Midbrain (tissue), 1 donor: ENCODE data around the gene CDH8.
"Not testable (repeated sequence)": the region's sequence is repeated elsewhere in the genome, so short reads cannot be mapped to it uniquely, and the experiment has no call there.

ENCODE experiments used
- DNase-seq: peaks from one replicate; lab custom pipeline; 2025; lab: John Stamatoyannopoulos, UW

Gene CDH8

DNA sequence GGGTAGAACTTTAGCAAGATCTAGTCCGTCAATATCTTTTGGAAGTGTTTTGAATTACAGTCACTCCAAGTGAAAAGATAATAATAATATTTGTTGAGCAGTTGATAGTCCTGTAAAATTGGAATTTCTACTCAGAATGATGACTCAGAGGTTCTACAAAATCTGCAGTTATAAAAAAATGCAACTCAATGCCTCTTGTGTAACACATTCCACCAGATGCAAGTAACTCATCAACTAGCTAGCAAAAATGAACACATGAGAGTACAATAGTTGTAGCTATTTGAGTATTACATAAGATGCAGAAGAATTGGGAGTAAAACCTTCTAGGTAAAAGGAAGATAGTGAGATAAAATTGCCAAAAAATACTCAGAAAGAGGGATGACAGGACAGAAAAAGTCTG, 177.2 kb downstream of the CDH8 start:
- DNase-seq = no peak

DNA sequence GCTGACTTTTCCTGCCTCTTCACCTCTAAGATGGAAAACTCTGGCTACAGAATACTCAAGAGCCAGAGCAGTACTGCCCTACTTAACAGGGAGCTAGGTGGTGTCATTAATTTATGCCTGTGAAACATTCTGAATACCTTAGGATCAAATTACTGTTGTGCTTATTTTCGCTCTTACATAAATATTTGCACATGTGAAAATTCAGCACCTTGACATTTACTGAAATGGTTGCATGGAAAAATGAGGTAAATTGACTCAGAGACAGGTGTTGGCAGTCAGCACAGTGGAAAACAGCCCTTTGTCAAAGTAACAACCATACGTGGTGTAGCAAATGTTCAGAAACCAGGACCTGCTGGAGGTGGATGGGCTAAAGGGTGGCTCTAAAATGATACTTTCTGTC, 193.6 kb downstream of the CDH8 start:
- no peak for DNase-seq

DNA sequence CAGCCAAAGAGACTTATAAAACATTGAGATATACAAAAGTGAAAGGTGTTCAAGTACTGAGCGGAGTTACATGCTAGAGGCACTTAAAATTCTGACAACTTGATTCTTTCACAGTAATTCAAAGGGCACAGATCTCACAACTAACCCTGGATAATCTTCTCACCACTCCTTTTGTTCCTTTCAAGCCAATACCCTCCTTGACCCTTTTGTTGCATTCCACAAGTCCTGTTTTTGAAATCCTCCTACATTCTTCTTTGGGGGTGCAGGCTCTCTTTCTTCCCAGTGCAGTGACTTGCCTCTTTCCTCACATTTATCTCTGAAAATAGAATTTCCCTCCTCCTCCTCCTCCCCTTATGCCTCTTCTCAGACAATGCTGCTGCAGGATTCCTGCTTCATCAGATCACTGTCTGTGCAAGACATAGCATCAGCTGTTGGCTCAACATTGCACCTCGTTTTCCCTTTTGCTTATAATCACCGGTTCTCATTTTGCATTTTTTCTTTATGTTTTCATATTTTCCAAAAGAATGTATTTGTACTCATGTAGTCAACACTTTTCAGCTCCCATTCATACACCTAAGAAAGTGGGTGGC, 199.3 kb downstream of the CDH8 start:
- DNase-seq = no peak

DNA sequence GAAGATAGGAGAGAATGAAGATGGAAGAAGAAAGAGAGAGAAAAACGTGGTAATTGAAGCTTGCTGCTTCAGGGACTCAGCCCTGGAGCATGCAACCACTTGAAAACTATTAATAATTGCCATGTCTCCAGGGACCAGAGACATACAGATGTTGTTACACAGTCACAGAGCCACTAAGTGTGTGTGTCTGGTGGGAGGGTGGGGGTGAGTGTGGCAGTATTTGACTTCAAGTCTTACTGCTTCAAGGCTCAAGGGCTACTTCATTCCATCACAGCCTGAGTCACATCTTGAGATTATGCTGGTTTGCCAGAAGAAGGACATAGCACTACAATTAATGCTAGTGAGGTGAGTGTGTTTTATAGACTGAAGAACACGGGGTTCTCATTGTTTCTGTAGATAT, 202.2 kb downstream of the CDH8 start:
- DNase-seq = no peak

DNA sequence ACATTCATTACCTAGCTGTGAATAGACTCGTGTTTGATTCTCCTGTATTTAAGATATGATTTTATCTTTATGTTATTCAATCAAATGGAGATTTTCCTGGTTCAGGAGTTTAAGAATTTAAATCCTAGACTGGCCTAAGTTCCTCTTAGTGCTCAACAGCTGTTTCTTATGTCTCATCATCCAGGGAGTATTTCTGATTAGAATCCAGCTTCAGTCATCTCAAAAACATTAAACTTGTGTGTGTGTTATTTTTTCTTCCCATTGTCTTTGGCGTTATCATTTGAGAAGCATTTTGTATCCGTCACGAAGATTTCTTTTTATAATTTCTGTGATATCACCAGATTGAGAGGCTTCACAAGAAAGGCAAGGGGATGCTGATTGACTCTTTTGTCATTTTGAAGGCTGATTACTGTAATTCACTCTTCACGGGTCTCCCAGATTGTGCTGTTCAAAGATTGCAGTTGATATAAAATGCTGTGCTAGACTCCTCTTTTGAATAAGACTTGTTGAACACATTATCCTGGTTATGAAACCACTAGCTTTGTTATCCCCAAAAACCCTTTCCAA, 204.8 kb downstream of the CDH8 start:
- no peak for DNase-seq

DNA sequence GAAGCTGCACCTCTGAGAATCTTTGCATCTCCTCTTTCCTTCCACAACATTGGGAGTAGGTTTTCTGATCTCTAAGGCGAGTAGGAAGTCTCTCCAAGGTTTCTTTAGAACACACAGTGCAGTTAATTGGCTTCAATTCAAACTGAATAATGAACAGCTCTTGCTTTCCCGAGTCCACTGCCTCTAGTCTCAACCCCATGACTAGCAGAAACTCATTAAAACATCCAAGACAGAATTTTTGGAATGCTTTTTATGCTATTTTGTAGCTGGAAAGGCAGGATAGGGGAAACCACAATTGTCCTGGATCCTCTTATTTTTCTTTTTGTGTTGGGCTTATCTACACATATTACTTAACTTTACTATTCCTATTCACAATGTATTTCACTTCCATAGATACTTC, 206.6 kb downstream of the CDH8 start:
- no peak for DNase-seq

DNA sequence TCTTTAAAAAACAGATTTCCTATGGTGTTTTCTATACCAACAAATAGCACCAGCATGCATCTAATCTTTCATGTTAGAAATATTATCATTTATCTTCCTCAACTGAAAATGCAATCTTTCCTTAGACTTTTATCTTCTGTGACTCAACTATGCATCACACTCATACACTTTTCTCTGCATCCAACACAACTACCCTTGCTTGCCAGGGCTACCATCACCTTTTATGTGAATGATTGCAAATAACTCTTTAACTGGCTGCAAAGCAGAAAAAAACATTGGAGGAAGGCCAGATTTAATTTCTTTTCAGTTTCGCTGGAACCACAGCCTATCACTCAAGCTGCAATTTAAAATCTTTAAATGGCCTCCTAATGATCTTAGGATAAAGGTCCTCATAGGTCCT, 212.9 kb downstream of the CDH8 start:
- no peak for DNase-seq

DNA sequence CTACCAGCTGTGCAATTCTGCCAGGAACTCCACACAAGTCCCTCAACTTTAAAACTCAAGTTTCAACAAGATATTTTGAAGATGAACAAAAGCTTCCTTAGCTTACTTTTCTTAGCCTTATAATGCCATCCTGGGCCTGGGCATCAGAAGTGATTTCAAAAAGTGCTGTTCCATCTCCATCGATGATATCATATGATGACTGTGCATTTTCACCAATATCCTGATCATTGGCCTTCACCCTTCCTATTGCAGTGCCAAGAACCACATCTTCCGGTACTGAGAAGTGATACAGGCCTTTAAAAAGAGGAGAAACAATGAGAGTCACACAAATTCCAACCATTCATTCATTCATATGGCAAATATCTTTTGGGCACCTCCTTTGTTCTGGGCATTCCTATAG, 215.4 kb downstream of the CDH8 start:
- no peak for DNase-seq

DNA sequence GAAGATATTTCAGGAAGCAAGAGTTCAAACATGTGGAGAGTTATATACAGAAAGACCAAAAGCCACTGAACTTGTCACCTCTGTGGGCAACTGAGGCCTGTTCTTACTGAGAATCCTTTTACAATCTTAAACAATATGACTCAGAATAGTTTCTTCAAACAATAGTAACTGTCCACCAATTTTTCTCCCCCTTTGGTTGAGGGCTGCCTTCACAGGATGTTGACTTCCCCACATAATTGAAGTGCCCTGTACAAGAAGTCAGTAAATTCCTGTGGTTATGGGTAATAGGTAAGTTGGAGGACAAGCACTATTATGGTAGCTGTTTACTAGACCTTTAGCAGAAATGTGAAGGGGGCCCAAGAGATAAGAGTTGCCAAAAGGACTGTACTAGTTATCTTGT, 215.8 kb downstream of the CDH8 start:
- DNase-seq = no peak

DNA sequence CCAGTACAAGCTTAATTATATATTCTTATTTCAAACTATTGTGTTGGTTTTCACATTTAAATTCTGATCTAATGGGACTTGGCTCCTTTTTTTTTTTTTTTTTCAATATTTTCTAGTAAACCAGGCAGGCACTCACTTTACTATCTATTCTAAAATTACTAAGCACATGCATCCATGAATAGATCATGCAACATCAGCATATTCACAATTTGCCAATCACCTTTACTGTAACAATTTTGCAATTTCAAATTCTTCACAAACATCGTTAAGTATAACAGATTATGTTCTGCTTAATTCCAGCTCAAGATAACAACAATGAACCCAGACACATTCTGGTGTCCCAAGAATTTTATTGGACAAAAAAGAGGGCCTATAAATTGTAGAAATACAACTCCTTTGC, 217.4 kb downstream of the CDH8 start:
- no peak for DNase-seq

DNA sequence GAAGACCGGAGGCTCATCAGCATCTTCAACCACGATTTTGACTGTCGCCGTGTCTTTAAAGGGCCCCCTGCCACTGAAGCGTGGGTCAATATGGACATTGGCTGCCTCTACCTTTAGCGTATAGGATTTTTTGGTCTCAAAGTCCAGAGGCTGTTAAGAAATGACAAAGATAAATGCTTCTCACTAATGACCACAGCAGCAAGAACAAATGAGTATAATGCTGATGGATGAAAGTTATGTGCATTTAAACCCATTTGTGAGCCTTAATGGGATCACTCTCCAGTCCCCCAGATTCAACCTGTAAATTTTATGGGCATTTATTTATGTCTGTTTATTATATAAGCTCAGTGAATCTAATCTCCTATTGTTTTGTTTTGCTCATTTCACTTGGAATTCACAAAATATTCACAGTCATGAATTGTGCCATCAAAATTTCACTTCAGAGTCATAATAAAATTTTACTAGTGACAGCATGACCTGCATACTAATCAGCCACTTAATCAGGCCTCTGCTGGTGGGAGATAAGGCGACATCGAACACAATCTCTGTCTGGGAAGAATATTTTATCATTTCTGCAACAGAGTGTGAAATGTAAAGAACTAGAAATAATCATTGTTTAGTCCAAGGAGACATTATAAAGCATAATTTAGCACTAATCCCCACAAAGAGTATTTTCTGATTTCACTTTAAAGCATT, 218.5 kb downstream of the CDH8 start:
- no peak for DNase-seq

DNA sequence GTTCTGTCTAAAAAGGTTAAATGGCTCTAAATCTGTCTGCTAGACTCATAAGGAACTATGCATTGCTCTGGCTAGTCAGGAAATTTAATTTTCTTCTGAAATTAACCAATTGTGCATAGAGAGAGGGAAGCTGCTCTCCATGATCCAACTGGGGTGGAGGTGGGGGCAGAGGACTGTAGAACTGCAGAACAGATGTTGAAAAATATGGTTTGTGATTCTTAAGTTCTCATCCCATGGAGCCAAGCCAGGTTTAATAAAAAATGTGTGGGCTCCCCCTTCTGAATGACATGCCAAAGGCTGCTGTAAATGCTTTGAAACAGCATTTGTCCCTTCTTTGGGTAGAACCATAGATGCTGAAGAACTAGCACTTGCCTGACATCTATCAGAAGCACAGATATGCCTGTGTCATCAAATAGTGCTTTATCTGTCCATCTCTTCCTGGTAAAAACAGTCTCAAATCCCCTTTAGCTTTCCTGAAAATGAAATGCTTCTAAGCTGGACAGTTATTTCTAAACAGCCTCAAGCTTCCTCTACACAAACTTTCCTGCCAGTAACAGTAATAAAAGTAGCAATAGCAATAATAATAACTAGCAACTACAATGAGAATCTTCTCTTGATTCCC, 221.4 kb downstream of the CDH8 start:
- no peak for DNase-seq

DNA sequence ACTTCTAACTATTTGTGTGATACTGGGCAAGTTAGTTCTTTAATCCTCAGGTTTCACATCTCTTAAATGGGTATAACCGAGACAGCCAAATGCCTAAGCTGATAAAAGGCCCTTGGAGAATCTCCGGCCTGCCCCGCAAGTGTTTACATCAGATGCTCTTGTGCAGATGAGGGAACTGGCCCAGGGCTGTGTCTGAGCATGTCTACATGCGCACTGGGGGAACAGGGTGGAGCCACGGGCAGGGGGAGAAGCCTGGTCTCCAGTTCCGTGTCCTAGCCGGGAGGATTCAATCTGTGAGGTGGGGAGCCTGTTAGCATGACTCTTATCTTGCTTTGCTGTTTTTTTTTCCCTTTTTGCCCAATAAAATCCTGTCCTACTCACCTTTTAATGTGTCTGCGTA, 222.9 kb downstream of the CDH8 start:
- no peak for DNase-seq

DNA sequence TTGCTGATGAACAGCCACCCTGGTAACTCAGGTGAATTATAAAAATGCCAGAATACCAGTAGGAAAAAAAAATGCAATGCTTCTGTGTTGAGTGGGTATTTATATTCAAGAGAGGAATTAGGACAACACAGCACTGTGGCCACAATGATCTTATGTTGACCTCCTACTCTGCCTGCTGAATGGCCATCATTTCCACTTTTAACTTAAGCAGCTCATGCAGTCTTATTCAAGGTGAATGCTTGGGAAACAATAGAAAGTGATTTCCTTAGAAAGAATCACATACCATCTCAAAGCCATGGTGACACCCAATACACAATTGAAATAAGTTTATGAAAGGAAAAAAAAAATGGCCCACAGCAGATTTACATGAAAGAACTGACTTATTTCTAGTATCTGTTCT, 224.0 kb downstream of the CDH8 start:
- no peak for DNase-seq

DNA sequence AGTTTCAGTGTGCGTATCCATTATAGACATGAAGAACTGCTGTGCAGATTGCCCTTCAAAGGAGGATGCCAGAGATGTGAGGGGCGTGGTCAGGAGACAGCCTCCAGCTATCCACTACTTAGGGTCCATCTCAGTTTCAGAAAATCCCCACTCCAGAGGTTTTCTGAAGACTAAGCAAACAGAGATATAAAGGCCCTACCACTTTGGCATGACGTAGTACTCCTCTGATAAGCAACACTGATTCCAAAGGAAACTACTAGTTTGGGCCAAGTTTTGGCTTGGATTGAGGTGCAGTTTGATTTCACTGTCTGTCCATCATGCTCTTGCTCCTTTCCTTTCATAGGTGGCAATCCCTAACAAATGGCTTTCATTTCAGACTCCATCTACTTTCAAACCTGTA, 228.7 kb downstream of the CDH8 start:
- DNase-seq = no peak

DNA sequence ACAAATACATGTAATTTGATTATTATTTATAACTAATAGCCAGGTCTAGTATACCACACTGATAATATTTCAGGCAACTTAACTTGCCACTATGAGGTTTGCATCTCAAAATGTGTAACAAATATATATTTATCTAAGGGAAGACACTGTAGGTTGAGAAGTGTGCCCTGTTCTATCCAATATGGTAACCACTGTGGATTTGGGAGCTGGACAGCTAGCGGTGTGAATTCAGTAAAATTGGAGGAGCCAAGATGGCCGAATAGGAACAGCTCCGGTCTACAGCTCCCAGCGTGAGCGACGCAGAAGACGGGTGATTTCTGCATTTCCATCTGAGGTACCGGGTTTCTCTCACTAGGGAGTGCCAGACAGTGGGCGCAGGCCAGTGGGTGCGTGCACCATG, 235.0 kb downstream of the CDH8 start:
- DNase-seq = not testable (repeated sequence)

DNA sequence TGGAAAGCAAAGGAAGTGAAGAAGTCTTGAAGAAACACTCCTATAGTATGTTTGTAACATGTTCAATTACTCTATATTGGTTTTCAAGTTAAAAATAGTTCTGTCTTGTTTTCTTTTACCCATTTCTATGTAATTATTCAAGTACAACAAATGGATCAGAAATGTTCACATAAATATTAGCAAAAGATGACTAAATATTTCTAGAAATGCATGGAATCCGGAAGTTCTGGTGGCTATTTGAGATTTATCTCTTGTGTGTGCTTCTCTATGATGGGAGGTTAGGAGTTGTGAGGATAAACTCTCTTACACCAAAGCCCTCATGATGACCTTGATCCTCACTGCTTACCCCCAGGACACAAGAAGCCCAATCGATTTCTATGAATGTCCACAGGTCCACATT, 237.5 kb downstream of the CDH8 start:
- no peak for DNase-seq

DNA sequence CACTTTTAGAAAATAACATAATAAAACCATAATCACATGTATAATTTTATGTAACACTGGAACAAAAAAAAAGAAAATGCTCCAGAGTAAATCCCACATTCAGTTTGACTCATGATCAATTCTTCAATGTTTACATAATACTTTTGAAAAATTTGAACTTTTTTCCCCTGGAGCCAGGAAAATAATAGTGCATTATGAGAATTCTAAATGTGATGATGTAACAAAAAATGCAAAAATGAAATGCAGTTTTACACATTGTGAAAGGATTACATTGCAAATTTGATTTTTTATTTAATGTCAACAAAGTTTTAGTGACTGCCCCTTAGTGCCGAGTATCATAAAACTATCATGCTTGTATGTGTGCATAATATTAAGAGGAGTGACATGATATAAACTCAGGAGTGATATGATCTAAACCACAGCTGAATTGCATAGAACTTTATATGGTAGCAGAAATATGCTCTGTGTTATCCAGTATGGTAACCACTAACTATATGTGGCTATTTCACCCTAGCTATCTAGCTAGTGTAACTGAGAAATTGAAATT, 238.2 kb downstream of the CDH8 start:
- no peak for DNase-seq

DNA sequence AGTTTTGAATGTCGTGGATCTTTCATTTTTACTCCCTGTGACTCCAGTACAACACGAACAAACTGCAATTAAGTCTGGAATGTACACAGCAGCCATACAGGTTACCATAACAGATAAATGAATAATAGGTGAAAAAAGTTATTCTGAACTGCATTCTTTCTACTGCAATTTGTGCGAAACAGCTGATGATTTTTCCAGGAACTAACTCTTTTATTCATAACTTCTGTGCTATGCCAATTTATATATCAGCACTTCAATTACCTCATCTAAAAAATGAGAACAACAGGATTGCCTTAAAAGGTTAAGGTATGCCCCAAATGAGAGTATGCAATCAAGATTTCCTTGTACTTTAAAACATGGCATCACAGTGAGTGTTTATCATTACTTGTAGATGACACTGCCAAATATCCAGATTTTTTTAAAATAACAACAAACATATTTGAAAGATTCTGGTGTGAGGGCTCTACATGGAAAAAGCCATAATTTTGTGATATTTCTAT, 238.9 kb downstream of the CDH8 start:
- DNase-seq = no peak

DNA sequence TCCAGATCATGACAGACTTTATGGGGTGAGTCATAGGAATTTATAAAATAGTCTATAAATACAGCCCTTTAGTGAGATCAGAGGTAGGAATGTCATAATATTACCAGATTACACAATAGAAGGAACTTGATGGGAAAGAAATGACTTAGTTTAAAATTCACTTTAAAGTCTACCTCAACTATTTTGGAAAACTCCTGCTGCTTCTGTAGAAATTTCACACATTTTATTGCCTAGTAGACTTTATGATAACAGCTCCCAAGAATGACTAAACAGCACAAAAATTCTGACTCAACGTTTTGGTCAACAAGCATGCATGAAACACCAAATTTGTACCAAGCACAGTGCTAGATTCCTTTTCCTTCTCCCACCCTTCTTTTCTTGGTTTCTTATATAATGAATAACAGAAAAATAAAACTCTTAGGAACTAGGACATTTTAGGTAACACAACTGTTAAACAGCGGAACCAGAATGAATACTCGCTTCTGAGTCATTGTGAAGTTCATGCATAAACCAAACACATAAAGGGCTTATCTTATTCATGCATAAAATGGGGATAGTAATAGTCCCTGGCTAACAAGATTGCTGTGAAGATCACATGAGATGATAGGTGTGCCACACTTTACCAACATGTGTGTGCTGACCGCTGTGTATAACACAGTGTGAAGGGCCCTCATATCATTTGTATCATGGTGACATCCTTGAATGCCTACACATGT, 243.9 kb downstream of the CDH8 start:
- DNase-seq = no peak

DNA sequence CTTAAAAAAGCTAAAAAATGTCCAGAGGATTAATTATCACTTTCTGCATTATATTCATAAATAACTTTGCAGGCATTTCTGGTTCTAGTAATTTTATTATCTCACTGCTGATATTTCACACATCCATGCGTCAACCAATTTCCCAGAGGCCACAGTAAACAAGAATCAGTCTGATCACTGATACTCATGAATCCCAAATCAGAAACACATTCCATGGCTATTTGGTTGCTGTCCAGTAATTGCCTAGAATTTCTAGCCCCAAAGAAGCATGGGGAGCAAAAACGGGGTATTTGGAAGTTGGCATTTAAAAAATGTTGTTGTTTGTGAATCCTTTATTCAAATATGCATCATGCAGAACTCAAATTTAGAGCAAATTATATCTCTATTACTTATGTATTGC, 244.8 kb downstream of the CDH8 start:
- no peak for DNase-seq

DNA sequence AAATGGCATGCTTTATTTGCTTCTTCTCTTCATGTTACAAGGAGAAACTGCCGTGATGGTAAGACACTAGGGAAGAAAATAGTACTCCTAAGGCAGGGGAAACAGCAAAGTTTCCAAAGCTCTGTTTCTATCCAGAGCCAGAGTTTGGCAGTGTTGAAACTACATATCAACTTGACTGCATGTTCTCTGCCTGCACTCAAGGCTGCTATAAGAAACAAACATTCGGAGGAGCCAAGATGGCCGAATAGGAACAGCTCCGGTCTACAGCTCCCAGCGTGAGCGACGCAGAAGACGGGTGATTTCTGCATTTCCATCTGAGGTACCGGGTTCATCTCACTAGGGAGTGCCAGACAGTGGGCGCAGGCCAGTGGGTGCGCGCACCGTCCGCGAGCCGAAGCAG, 254.4 kb downstream of the CDH8 start:
- not testable (repeated sequence) for DNase-seq
